Measurements from ENCODE around the gene RERE.
"Not testable (repeated sequence)": the region's sequence is repeated elsewhere in the genome, so short reads cannot be mapped to it uniquely, and the experiment has no call there.

Gene RERE

GRCh38 chr1:8503842-8504241 lies 313.6 kb downstream of the RERE start:
- ChIA-PET CTCF (interaction anchor here (0.6 kb wide), 1 partner anchor 13 kb away, joined by 3 read pairs; no protein-coding TSS in a partner anchor), POLR2A (no interaction called here)
- Histone ChIP-seq H3K4me1 (ENCODE audit: control insufficient read depth, insufficient read depth, low read length) (no peaks in the 10 kb centered on the region), H3K4me3 (ENCODE audit: low read depth, low read length) (no peak overlapping the region), H3K27ac (ENCODE audit: extremely low read depth, low read depth, low read length) (no peak overlapping the region), H3K36me3 (ENCODE audit: control insufficient read depth in 2 of 2, insufficient read depth in 1 of 2, low read length in 2 of 2) (peaks cover 10 to 20% of the 10 kb centered on the region in 2 experiments; a peak in 2 of 3 replicates), H3K9me3 (ENCODE audit: control insufficient read depth, insufficient read depth, low read depth, low read length) (no peaks in the 10 kb centered on the region)
- TF ChIP-seq, protein P1, sequence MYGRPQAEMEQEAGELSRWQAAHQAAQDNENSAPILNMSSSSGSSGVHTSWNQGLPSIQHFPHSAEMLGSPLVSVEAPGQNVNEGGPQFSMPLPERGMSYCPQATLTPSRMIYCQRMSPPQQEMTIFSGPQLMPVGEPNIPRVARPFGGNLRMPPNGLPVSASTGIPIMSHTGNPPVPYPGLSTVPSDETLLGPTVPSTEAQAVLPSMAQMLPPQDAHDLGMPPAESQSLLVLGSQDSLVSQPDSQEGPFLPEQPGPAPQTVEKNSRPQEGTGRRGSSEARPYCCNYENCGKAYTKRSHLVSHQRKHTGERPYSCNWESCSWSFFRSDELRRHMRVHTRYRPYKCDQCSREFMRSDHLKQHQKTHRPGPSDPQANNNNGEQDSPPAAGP (tag by site-specific recombination; IDR thresholded peaks at IDR 0.05), result no peak
- TF ChIP-seq ZNF112 (tag by site-specific recombination; IDR thresholded peaks at IDR 0.05), result no peak
- no peak for TF ChIP-seq ZBTB21 (tag by site-specific recombination; IDR thresholded peaks at IDR 0.05)
- no peak for TF ChIP-seq ZNF426 (tag by site-specific recombination; IDR thresholded peaks at IDR 0.05)
- no peak for TF ChIP-seq ZNF18 (tag by site-specific recombination; IDR thresholded peaks at IDR 0.05)

GRCh38 chr1:8502949-8503348 lies 314.5 kb downstream of the RERE start:
- H3K4me1 ChIP-seq (ENCODE audit: control insufficient read depth, insufficient read depth, low read length); H3K27ac ChIP-seq (ENCODE audit: extremely low read depth, low read depth, low read length); CTCF ChIA-PET; H3K4me3 ChIP-seq (ENCODE audit: low read depth, low read length); H3K9me3 ChIP-seq (ENCODE audit: control insufficient read depth, insufficient read depth, low read depth, low read length); POLR2A ChIA-PET: not testable (repeated sequence)
- H3K36me3 ChIP-seq (ENCODE audit: control insufficient read depth in 2 of 2, insufficient read depth in 1 of 2, low read length in 2 of 2), result peaks cover 10 to 18% of the 10 kb centered on the region in 2 experiments; a peak in 2 of 3 replicates
- TF ChIP-seq ZNF629 (tag by site-specific recombination; IDR thresholded peaks at IDR 0.05) (peak; percentile 49; the same call in 1 of the 2 replicates), ZNF426 (tag by site-specific recombination; IDR thresholded peaks at IDR 0.05) (peak; percentile 89), ZNF266 (tag by site-specific recombination; IDR thresholded peaks at IDR 0.05; ENCODE audit: low read depth) (0 out of 2 replicates have a peak, but pooled peaks have one; percentile 40), ZBTB21 (tag by site-specific recombination; IDR thresholded peaks at IDR 0.05) (peak; percentile 39; the same call in 1 of the 2 replicates), ZBTB11 (tag by site-specific recombination; conservative IDR thresholded peaks at IDR 0.05; ENCODE audit: low read depth) (peak; percentile 80), ZBTB8A (tag by site-specific recombination; IDR thresholded peaks at IDR 0.05) (peak; percentile 74), ZNF146 (tag by site-specific recombination; IDR thresholded peaks at IDR 0.05) (peak; percentile 14; the same call in 1 of the 2 replicates), ZNF560 (tag by site-specific recombination; IDR thresholded peaks at IDR 0.05; ENCODE audit: borderline replicate concordance) (peak; percentile 76), ZNF394 (tag by site-specific recombination; IDR thresholded peaks at IDR 0.05; ENCODE audit: borderline replicate concordance) (peak; percentile 89), ZNF555 (tag by site-specific recombination; conservative IDR thresholded peaks at IDR 0.05) (peak; percentile 76), ZNF558 (tag by site-specific recombination; IDR thresholded peaks at IDR 0.05) (peak; percentile 82; the same call in 1 of the 2 replicates), ZNF214 (tag by site-specific recombination; IDR thresholded peaks at IDR 0.05; ENCODE audit: borderline replicate concordance) (peak; percentile 12; the same call in 1 of the 2 replicates), ZNF510 (tag by site-specific recombination; IDR thresholded peaks at IDR 0.05; ENCODE audit: insufficient replicate concordance) (peak; percentile 74), ZNF664 (tag by site-specific recombination; IDR thresholded peaks at IDR 0.05) (peak; percentile 44; the same call in 1 of the 2 replicates), ZNF623 (tag by site-specific recombination; IDR thresholded peaks at IDR 0.05) (peak; percentile 72), ZNF140 (tag by site-specific recombination; IDR thresholded peaks at IDR 0.05) (peak; percentile 69), SP3 (tag by site-specific recombination; IDR thresholded peaks at IDR 0.05) (peak; percentile 16; the same call in 1 of the 2 replicates)
- TF ChIP-seq, protein P2, sequence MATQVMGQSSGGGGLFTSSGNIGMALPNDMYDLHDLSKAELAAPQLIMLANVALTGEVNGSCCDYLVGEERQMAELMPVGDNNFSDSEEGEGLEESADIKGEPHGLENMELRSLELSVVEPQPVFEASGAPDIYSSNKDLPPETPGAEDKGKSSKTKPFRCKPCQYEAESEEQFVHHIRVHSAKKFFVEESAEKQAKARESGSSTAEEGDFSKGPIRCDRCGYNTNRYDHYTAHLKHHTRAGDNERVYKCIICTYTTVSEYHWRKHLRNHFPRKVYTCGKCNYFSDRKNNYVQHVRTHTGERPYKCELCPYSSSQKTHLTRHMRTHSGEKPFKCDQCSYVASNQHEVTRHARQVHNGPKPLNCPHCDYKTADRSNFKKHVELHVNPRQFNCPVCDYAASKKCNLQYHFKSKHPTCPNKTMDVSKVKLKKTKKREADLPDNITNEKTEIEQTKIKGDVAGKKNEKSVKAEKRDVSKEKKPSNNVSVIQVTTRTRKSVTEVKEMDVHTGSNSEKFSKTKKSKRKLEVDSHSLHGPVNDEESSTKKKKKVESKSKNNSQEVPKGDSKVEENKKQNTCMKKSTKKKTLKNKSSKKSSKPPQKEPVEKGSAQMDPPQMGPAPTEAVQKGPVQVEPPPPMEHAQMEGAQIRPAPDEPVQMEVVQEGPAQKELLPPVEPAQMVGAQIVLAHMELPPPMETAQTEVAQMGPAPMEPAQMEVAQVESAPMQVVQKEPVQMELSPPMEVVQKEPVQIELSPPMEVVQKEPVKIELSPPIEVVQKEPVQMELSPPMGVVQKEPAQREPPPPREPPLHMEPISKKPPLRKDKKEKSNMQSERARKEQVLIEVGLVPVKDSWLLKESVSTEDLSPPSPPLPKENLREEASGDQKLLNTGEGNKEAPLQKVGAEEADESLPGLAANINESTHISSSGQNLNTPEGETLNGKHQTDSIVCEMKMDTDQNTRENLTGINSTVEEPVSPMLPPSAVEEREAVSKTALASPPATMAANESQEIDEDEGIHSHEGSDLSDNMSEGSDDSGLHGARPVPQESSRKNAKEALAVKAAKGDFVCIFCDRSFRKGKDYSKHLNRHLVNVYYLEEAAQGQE (tag by site-specific recombination; IDR thresholded peaks at IDR 0.05), result peak; percentile 60; the same call in 1 of the 2 replicates

All from HEK293 (cell line).